Measurements from ENCODE around the gene ACO2. TPM values are rescaled to one million over a fixed set of nuclear protein-coding genes. Genes with fewer than 3 reads are reported as not detected.

ACO2 gene
- total RNA-seq, 1 donor from 2014 or later: 77.3 TPM

DNA sequence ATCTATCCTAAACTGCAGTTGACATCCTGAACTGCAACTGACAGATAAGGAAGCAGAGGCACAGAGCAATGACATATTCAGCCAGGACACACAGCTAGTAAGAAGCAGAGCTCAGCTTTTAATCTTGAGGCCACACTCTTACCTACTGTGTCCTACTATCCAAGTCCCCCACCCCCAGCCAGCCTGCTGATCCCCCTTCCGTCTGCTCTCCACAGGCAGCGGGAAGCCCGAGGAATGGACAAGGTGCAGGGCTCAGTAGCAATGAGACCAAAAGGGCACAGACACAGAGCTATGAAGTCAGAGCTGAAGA, 71.0 kb downstream of the ACO2 start:
- peaks cover 29% of the 10 kb centered on the region for H3K4me1 Mint-ChIP-seq (ENCODE audit: unreplicated experiment)
- H3K27me3 Mint-ChIP-seq (ENCODE audit: unreplicated experiment): no peaks in the 10 kb centered on the region
- H3K9me3 Mint-ChIP-seq (ENCODE audit: unreplicated experiment): no peaks in the 10 kb centered on the region
- no peak for DNase-seq (ENCODE audit: extremely low spot score, unreplicated experiment)
- no peak overlapping the region for H3K4me3 Mint-ChIP-seq (ENCODE audit: unreplicated experiment)
- peaks cover 6% of the 10 kb centered on the region for H3K36me3 Mint-ChIP-seq (ENCODE audit: unreplicated experiment)
- H3K27ac Mint-ChIP-seq (ENCODE audit: unreplicated experiment): no peak overlapping the region
- TF ChIP-seq, protein P1, sequence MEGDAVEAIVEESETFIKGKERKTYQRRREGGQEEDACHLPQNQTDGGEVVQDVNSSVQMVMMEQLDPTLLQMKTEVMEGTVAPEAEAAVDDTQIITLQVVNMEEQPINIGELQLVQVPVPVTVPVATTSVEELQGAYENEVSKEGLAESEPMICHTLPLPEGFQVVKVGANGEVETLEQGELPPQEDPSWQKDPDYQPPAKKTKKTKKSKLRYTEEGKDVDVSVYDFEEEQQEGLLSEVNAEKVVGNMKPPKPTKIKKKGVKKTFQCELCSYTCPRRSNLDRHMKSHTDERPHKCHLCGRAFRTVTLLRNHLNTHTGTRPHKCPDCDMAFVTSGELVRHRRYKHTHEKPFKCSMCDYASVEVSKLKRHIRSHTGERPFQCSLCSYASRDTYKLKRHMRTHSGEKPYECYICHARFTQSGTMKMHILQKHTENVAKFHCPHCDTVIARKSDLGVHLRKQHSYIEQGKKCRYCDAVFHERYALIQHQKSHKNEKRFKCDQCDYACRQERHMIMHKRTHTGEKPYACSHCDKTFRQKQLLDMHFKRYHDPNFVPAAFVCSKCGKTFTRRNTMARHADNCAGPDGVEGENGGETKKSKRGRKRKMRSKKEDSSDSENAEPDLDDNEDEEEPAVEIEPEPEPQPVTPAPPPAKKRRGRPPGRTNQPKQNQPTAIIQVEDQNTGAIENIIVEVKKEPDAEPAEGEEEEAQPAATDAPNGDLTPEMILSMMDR (IDR thresholded peaks at IDR 0.05): no peak

DNA sequence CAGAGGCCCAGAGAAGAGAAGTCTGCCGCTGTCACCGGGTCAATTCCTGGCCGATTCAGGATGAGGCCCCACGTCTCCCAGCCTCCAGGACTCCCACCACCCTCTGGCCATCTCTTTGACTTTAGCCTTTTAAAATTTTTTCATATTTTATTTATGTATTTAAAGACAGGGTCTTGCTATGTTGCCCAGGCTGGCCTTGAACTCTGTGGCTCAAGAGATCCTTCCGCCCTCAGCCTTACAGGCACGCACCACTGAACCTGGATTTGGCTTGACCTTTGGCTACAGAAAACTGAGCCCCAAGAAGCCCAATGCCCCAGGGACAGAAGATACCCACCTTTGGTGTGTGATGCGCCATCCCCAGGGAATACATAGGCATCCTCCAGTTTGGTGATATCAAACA, 71.4 kb downstream of the ACO2 start:
- no peak for DNase-seq (ENCODE audit: extremely low spot score, unreplicated experiment)
- TF ChIP-seq, protein P1 (IDR thresholded peaks at IDR 0.05): no peak
- Mint-ChIP-seq H3K9me3 (ENCODE audit: unreplicated experiment) (no peaks in the 10 kb centered on the region), H3K4me3 (ENCODE audit: unreplicated experiment) (no peak overlapping the region), H3K4me1 (ENCODE audit: unreplicated experiment) (peaks cover 30% of the 10 kb centered on the region), H3K27ac (ENCODE audit: unreplicated experiment) (no peak overlapping the region), H3K36me3 (ENCODE audit: unreplicated experiment) (peaks cover 3% of the 10 kb centered on the region), H3K27me3 (ENCODE audit: unreplicated experiment) (no peaks in the 10 kb centered on the region)

DNA sequence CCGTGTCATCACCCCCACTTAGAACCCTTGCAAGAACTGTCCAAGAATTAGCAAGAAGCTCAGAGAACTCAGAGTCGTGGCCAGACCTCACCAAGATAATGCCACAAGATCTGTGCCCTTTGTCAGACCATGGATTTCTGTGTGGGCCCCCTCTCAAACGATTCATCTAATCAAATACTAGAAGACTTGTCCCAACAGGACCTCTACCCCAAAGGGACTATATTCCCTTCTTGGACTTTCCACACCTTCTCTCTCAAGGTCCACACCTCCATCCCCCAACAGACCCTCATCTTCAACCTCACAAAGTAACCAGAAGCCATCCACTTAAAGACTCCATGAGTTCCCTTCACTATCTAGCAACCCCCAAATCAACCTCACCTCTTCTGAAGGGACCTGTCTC, 72.6 kb downstream of the ACO2 start:
- DNase-seq (ENCODE audit: extremely low spot score, unreplicated experiment): no peak
- Mint-ChIP-seq H3K27me3 (ENCODE audit: unreplicated experiment) (no peaks in the 10 kb centered on the region), H3K4me3 (ENCODE audit: unreplicated experiment) (no peak overlapping the region), H3K27ac (ENCODE audit: unreplicated experiment) (no peak overlapping the region), H3K36me3 (ENCODE audit: unreplicated experiment) (peaks cover 3% of the 10 kb centered on the region), H3K4me1 (ENCODE audit: unreplicated experiment) (peaks cover 32% of the 10 kb centered on the region), H3K9me3 (ENCODE audit: unreplicated experiment) (no peaks in the 10 kb centered on the region)
- TF ChIP-seq, protein P1 (IDR thresholded peaks at IDR 0.05): no peak

DNA sequence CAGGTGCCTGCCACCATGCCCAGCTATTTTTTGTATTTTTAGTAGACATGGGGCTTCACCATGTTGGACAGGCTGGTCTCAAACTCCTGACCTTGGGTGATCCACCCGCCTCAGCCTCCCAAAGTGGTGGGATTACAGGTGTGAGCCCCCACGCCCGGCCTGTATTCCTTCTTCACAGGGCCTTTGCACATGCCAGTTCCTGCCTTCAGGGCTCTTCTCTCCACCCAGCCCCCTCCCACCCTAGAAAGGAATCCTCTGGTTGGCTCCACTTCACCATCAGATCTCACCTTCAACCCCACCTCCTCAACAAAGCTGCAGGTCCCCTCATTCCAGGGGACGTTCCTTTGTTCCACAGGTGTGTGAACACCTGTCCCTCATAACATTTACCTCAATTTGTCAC, 73.3 kb downstream of the ACO2 start:
- Mint-ChIP-seq H3K4me1 (ENCODE audit: unreplicated experiment) (peaks cover 32% of the 10 kb centered on the region), H3K9me3 (ENCODE audit: unreplicated experiment) (no peaks in the 10 kb centered on the region), H3K4me3 (ENCODE audit: unreplicated experiment) (peak overlapping the region; percentile 93), H3K27ac (ENCODE audit: unreplicated experiment) (no peak overlapping the region), H3K27me3 (ENCODE audit: unreplicated experiment) (no peaks in the 10 kb centered on the region), H3K36me3 (ENCODE audit: unreplicated experiment) (peaks cover 3% of the 10 kb centered on the region)
- DNase-seq (ENCODE audit: extremely low spot score, unreplicated experiment): no peak
- TF ChIP-seq, protein P1 (IDR thresholded peaks at IDR 0.05): no peak

DNA sequence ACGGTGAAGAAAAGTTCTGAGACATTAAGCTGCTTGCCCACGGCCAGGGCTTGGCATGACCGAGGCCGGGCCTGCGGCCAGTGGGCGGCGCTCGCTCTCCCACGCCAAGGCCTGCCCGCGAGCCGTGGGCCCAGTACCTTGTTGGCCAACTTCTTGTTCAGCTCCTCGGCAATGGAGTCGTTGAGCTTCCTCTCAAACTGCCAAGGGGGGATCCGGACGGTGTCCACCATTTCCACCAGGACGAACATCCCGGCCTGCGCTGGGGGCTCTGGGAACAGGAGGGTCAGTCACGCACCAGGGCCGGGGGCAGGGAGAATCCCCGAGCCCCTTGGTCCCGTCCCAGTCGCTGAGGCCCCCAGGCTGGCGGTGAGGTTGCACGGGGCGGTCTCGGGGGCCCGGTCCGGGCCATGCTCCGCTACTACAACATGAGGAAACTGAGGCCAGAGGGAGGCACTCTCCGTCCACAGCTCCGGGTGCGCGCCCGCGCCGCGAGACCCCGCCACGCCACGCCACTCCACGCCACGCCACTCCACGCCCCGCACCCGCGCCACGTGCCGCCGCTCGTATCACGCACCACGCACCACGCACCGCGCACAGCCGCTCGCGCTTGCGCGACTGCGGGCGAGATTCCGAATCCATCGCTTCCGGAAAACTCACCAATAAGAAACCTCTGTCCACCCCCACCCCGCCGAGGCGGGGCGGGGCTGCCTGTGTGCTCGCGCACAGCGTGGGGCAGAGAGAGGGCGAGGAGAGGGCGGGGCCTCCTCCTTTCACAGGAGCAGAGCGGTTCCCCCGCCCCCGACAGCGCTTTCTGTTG, 75.1 kb downstream of the ACO2 start, which contains the start of gene POLR3H:
POLR3H (minus strand) TSS at position 617 of the 817 bp plus-strand sequence; CDS start at position 248, 369 bp downstream.
- Mint-ChIP-seq H3K27ac (ENCODE audit: unreplicated experiment) (peak within 1 kb of the TSS; percentile 88), H3K4me3 (ENCODE audit: unreplicated experiment) (peak within 1 kb of the TSS; percentile 93), H3K4me1 (ENCODE audit: unreplicated experiment) (peaks cover 32% of the 10 kb centered on the region), H3K36me3 (ENCODE audit: unreplicated experiment) (peaks cover 3% of the 10 kb centered on the region), H3K9me3 (ENCODE audit: unreplicated experiment) (no peaks in the 10 kb centered on the region), H3K27me3 (ENCODE audit: unreplicated experiment) (no peaks in the 10 kb centered on the region)
- TF ChIP-seq, protein P1 (IDR thresholded peaks at IDR 0.05): peak; percentile 83
- peak; percentile 99 for DNase-seq (ENCODE audit: extremely low spot score, unreplicated experiment)

Measured in osteocyte (in vitro differentiated cells).